MM.1S (cell line): Measurements from ENCODE around the gene FUCA1.

Experiments used
- DNase-seq: peaks from one replicate; pipeline ENCODE4 v3.0.0-alpha.2; 2015
- H2AFZ ChIP-seq: fragments of 300-600 bp; sonication (generic); 2 replicates; pipeline ENCODE4 v1.6.0; 2016; ENCODE audit warnings: antibody characterized with exemption, low read length
- H3F3A ChIP-seq: fragments of 300-600 bp; sonication (generic); 2 replicates; pipeline ENCODE4 v1.6.1; 2016; ENCODE audit warnings: mild to moderate bottlenecking, antibody characterized with exemption, low read length, moderate library complexity, mixed read lengths; ENCODE audit not compliant: insufficient read depth
- H3K27ac ChIP-seq: fragments of 300-600 bp; sonication (generic); 2 replicates; pipeline ENCODE4 v1.5.1; 2016; ENCODE audit warnings: mild to moderate bottlenecking, low read length
- H3K27me3 ChIP-seq: fragments of 300-600 bp; sonication (generic); replicated peaks from 2 replicates; pipeline ENCODE4 v1.6.0; 2016; ENCODE audit warnings: low read length; ENCODE audit not compliant: insufficient read depth
- H3K36me3 ChIP-seq: fragments of 300-600 bp; sonication (generic); replicated peaks from 2 replicates; pipeline ENCODE4 v1.6.1; 2016; ENCODE audit warnings: mild to moderate bottlenecking, low read length, mixed read lengths; ENCODE audit not compliant: insufficient read depth
- H3K4me1 ChIP-seq: fragments of 300-600 bp; sonication (generic); 2 replicates; pipeline ENCODE4 v1.6.1; 2016; ENCODE audit warnings: low read length, mixed read lengths
- H3K4me2 ChIP-seq: fragments of 300-600 bp; sonication (generic); 2 replicates; pipeline ENCODE4 v1.6.0; 2016; ENCODE audit warnings: low read depth, low read length
- H3K4me3 ChIP-seq: fragments of 300-600 bp; sonication (generic); 2 replicates; pipeline ENCODE4 v1.5.1; 2016; ENCODE audit warnings: low read length, mixed read lengths
- H3K79me2 ChIP-seq: fragments of 300-600 bp; sonication (generic); 2 replicates; pipeline ENCODE4 v1.6.1; 2016; ENCODE audit warnings: mixed run types, low read length, mixed read lengths
- H3K9ac ChIP-seq: fragments of 300-600 bp; sonication (generic); 2 replicates; pipeline ENCODE4 v1.6.1; 2016; ENCODE audit warnings: low read length, mixed read lengths
- H3K9me2 ChIP-seq: fragments of 300-600 bp; sonication (generic); replicated peaks from 2 replicates; pipeline ENCODE4 v1.6.1; 2016; ENCODE audit warnings: mild to moderate bottlenecking, low read length, mixed read lengths; ENCODE audit not compliant: insufficient read depth
- H3K9me3 ChIP-seq: fragments of 300-600 bp; sonication (generic); replicated peaks from 2 replicates; pipeline ENCODE4 v1.6.1; 2016; ENCODE audit warnings: mild to moderate bottlenecking, low read length, mixed read lengths; ENCODE audit not compliant: insufficient read depth
- H4K20me1 ChIP-seq: fragments of 300-600 bp; sonication (generic); 2 replicates; pipeline ENCODE4 v1.6.1; 2016; ENCODE audit warnings: mild to moderate bottlenecking, low read length, moderate library complexity, mixed read lengths; ENCODE audit not compliant: insufficient read depth
- CTCF ChIP-seq: fragments of 300-600 bp; sonication (generic); IDR thresholded peaks from 2 replicates; pipeline ENCODE4 v1.5.1; 2016; ENCODE audit warnings: antibody characterized with exemption, low read length, mixed read lengths
- EZH2 ChIP-seq: fragments of 300-600 bp; sonication (generic); optimal IDR thresholded peaks from 2 replicates; pipeline ENCODE3; 2017; ENCODE audit warnings: low read depth, mild to moderate bottlenecking, antibody characterized with exemption, low read length, mixed read lengths
- EZH2phosphoT487 ChIP-seq: fragments of 300-600 bp; sonication (generic); IDR thresholded peaks from 2 replicates; pipeline ENCODE4 v1.6.1; 2018; ENCODE audit warnings: antibody characterized with exemption, low read length

FUCA1 gene

GRCh38 chr1:23885222-23885621, 17.1 kb upstream of the FUCA1 start:
- no peak overlapping the region for H3K4me2 ChIP-seq
- H4K20me1 ChIP-seq: no peaks in the 10 kb centered on the region
- H3F3A ChIP-seq: peaks cover 11% of the 10 kb centered on the region
- H3K9me3 ChIP-seq: no peaks in the 10 kb centered on the region
- no peak overlapping the region for H3K27ac ChIP-seq
- no peak for DNase-seq
- H3K4me3 ChIP-seq: no peak overlapping the region
- H3K9ac ChIP-seq: no peak overlapping the region
- H2AFZ ChIP-seq: no peak overlapping the region
- no peaks in the 10 kb centered on the region for H3K27me3 ChIP-seq
- peaks cover 6% of the 10 kb centered on the region for H3K4me1 ChIP-seq
- H3K79me2 ChIP-seq: no peaks in the 10 kb centered on the region
- TF ChIP-seq CTCF (no peak), EZH2 (no peak), EZH2phosphoT487 (no peak)
- no peaks in the 10 kb centered on the region for H3K9me2 ChIP-seq
- H3K36me3 ChIP-seq: no peaks in the 10 kb centered on the region

DNA sequence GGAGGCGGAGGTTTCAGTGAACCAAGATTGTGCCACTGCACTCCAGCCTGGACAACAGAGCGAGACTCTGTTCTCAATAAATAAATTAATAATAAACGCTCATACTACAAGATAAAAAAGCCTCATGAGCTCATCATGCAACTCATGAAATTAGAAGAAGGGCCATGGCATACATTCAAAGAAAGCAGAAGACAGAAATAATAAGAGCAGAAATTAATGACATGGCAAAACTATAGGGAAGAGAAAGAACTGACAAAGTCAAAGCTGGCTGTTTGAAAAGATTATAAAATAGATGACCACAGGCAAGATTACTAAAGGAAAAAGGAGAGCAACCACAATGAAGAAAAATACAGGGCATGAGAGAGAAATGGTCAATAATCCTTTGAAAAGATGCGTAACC, 14.7 kb upstream of the FUCA1 start:
- Histone ChIP-seq H3K4me1 (no peaks in the 10 kb centered on the region), H3K36me3 (no peaks in the 10 kb centered on the region), H3K9me2 (no peaks in the 10 kb centered on the region), H3K4me2 (no peak overlapping the region), H3K27me3 (no peaks in the 10 kb centered on the region), H4K20me1 (no peaks in the 10 kb centered on the region), H3K4me3 (no peak overlapping the region), H3F3A (no peaks in the 10 kb centered on the region), H3K27ac (no peak overlapping the region), H2AFZ (no peak overlapping the region), H3K79me2 (no peaks in the 10 kb centered on the region), H3K9ac (no peak overlapping the region), H3K9me3 (no peaks in the 10 kb centered on the region)
- TF ChIP-seq EZH2phosphoT487 (no peak), EZH2 (no peak), CTCF (no peak)
- DNase-seq: no peak

- TF ChIP-seq EZH2phosphoT487 (no peak), EZH2 (no peak), CTCF (no peak)
- Histone ChIP-seq H3K79me2 (no peaks in the 10 kb centered on the region), H3F3A (no peaks in the 10 kb centered on the region), H3K4me1 (no peaks in the 10 kb centered on the region), H3K36me3 (no peaks in the 10 kb centered on the region), H3K9ac (no peak overlapping the region), H3K27ac (no peak overlapping the region), H3K27me3 (no peaks in the 10 kb centered on the region; the same call in 1 of the 2 replicates), H2AFZ (no peak overlapping the region), H3K4me3 (no peak overlapping the region), H3K9me3 (no peaks in the 10 kb centered on the region), H4K20me1 (no peaks in the 10 kb centered on the region), H3K4me2 (no peak overlapping the region), H3K9me2 (no peaks in the 10 kb centered on the region)
- no peak for DNase-seq
Measured at GRCh38 chr1:23879809-23880208, 11.7 kb upstream of the FUCA1 start.

DNA sequence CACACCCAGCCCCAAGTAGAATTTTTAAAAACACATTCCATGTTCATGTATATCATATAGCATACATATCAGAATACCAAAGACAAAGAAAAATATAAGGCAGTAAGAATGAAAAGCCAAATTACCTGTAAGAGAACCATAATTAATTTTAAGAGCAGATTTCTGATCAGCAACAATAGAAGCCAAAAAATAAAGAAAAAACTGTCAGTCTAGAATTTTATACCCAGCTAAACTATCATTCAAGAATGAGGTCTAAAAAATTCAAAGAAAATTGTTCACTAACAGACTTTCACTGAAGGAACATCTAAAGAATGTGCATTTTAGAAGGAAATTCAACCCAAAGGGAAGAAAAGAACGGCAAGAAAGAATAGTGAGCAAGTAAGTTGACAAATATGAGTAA, 10.6 kb upstream of the FUCA1 start:
- TF ChIP-seq CTCF: no peak
- TF ChIP-seq EZH2: no peak
- no peak for TF ChIP-seq EZH2phosphoT487

More for the DNA sequence above, 10.6 kb upstream of the FUCA1 start:
- no peaks in the 10 kb centered on the region for H3K4me1 ChIP-seq
- no peak overlapping the region for H3K27ac ChIP-seq
- DNase-seq: no peak
- no peaks in the 10 kb centered on the region for H3K36me3 ChIP-seq
- no peaks in the 10 kb centered on the region for H3K9me3 ChIP-seq
- no peaks in the 10 kb centered on the region; the same call in 1 of the 2 replicates for H3K27me3 ChIP-seq
- no peak overlapping the region for H3K9ac ChIP-seq
- H3K9me2 ChIP-seq: no peaks in the 10 kb centered on the region
- H3K79me2 ChIP-seq: no peaks in the 10 kb centered on the region
- no peak overlapping the region for H3K4me3 ChIP-seq
- H3F3A ChIP-seq: no peaks in the 10 kb centered on the region
- no peaks in the 10 kb centered on the region for H4K20me1 ChIP-seq
- H2AFZ ChIP-seq: no peak overlapping the region
- no peak overlapping the region for H3K4me2 ChIP-seq
